Activated naive CD4-positive, alpha-beta T cell treated with anti-CD3 and anti-CD28 coated beads, Interleukin-2, amount 50 U/mL, for 24 hours (primary cell): ENCODE measurements around the gene SNAP47.

Experiments used
- H3K27ac Mint-ChIP-seq: one replicate; pipeline ENCODE4 v1.8.0; 2021; ENCODE audit warnings: mild to moderate bottlenecking, mixed read lengths
- H3K27me3 Mint-ChIP-seq: one replicate; pipeline ENCODE4 v1.8.0; 2021; ENCODE audit warnings: mixed read lengths
- H3K36me3 Mint-ChIP-seq: one replicate; pipeline ENCODE4 v1.8.0; 2021; ENCODE audit warnings: mixed read lengths
- H3K4me1 Mint-ChIP-seq: one replicate; pipeline ENCODE4 v1.8.0; 2021; ENCODE audit warnings: mixed read lengths
- H3K4me3 Mint-ChIP-seq: one replicate; pipeline ENCODE4 v1.8.0; 2021; ENCODE audit warnings: mild to moderate bottlenecking, mixed read lengths
- H3K9me3 Mint-ChIP-seq: one replicate; pipeline ENCODE4 v1.8.0; 2021; ENCODE audit warnings: mixed read lengths

Gene SNAP47

GRCh38 chr1:227756172-227756959, 21.1 kb downstream of the SNAP47 start:
- Mint-ChIP-seq H3K4me1 (peaks cover 29% of the 10 kb centered on the region), H3K36me3 (peaks cover 10% of the 10 kb centered on the region), H3K4me3 (no peak overlapping the region), H3K9me3 (no peaks in the 10 kb centered on the region), H3K27ac (no peak overlapping the region), H3K27me3 (no peaks in the 10 kb centered on the region)

DNA sequence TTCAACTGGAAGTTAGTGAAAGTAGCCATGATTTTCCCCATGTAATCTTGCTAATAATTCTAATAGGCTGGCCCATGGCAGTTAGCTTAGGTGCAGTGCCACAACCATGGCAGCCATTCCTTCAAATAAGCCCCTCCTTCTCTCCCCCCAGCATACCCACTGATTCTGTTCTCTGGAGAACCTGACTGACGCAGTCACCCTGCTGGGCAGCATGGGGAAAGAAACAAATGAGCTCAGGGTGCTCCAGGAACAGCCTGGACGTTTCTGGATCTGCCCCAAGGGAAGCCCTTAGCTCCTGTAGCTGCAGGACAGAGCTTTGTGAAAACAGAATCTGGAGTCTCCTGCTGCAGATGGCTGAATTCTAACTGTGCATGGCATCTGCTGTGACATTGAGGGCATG, 22.5 kb downstream of the SNAP47 start:
- H3K27ac Mint-ChIP-seq: no peak overlapping the region
- H3K36me3 Mint-ChIP-seq: peaks cover 9% of the 10 kb centered on the region
- no peak overlapping the region for H3K4me3 Mint-ChIP-seq
- no peaks in the 10 kb centered on the region for H3K9me3 Mint-ChIP-seq
- H3K4me1 Mint-ChIP-seq: peaks cover 37% of the 10 kb centered on the region
- no peaks in the 10 kb centered on the region for H3K27me3 Mint-ChIP-seq

DNA sequence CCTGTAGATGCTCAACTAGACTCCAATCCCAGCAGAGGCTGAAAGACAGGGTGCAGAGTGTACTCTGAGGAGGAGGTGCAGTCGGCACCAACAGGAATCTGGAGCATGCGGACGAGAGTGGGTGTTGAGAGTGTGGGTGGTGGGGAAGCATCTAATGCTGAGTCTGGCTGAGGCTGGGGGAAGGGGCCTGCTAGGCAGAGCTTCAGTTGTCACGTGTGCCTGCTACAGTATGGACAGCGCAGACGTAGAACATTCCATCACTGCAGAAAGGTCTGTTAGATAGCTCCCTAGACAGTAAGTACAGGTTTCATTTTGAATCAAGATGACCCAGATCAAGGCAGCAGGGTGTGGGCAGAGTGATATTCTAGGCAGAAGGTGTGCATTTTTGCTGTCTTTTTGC, 23.1 kb downstream of the SNAP47 start:
- Mint-ChIP-seq H3K27ac (no peak overlapping the region), H3K36me3 (peaks cover 9% of the 10 kb centered on the region), H3K4me1 (peaks cover 42% of the 10 kb centered on the region), H3K9me3 (no peaks in the 10 kb centered on the region), H3K27me3 (no peaks in the 10 kb centered on the region), H3K4me3 (no peak overlapping the region)

DNA sequence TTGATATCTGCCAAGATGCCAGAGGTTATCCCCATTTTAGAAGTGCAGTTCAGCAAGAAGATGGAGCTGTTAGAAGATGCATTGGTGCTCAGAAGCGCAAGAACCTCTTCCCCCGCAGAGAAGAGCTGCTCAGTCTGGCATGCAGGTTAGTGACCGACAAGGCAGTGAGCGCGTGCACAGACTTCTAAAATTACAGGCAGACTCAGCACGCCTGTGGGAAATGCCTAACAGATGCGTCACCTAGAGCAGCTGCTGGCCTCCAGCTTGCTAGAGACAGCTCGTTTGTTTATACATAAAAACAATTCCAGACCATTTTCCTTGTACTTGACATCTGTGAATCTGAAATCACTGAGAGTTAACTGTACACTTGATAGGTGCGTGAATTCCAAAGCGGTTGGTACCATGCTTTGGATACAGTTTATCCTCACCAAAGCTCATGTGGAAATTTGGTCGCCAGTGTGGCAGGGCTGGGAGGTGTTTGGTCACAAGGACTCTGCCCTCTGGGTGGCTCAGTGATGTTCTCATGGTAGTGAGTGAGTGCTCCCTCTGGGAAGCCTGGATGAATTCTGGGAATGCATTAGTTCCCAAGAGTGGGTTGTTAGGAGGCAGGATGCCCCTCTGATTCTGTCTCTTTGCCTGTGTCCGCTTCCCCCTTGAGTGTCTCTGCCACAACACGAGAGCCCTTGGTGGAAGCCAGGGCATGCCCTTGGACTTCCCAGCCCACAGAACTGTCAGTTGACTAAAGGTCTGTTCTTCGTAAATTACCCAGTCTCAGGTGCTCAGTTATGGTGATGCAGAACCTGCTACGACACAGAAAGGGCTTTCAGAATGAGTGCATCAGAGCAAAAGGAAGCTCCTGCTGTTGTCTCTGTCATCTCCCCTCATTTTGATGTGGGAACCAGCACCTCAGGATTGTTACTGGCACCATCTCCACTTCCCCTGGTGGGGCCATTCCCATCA, 24.4 kb downstream of the SNAP47 start:
- H3K4me1 Mint-ChIP-seq: peaks cover 46% of the 10 kb centered on the region
- H3K9me3 Mint-ChIP-seq: no peaks in the 10 kb centered on the region
- H3K27ac Mint-ChIP-seq: no peak overlapping the region
- no peaks in the 10 kb centered on the region for H3K27me3 Mint-ChIP-seq
- no peak overlapping the region for H3K4me3 Mint-ChIP-seq
- peaks cover 9% of the 10 kb centered on the region for H3K36me3 Mint-ChIP-seq

GRCh38 chr1:227760377-227760776, 25.1 kb downstream of the SNAP47 start:
- Mint-ChIP-seq H3K9me3 (no peaks in the 10 kb centered on the region), H3K27me3 (no peaks in the 10 kb centered on the region), H3K36me3 (peaks cover 9% of the 10 kb centered on the region), H3K4me1 (peaks cover 53% of the 10 kb centered on the region), H3K27ac (no peak overlapping the region), H3K4me3 (no peak overlapping the region)

DNA sequence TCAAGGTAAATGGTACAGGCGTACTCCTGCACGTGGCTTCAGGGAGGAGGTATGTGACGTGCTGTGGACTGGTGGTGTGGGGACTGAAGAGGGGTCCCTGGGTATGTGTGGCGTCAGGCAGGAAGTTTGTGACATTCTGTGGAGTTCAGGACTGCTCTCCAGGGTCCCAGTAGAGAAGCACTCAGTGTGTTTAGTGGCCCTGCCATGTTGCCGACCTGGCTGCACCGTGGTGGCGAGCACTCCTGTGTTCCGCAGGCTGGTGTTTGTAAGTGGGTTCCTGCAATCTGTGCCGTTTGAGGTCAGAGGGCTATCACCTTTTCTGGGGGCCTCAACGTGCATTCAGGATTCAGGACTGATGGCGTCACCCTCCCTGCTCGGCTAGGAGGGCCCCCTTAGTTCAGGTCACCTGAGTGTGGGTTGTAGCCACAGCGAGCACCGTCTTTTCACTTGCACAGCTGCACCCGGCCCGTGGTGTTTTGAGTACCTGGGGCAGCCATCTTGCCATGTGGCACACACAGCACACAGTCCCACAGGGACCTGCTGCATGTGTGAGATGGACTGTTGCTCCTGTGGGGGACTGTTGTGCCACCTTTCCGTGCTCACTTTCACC, 26.5 kb downstream of the SNAP47 start:
- no peaks in the 10 kb centered on the region for H3K9me3 Mint-ChIP-seq
- no peak overlapping the region for H3K4me3 Mint-ChIP-seq
- H3K27ac Mint-ChIP-seq: peak overlapping the region; percentile 46
- H3K27me3 Mint-ChIP-seq: no peaks in the 10 kb centered on the region
- H3K36me3 Mint-ChIP-seq: peaks cover 6% of the 10 kb centered on the region
- peaks cover 62% of the 10 kb centered on the region for H3K4me1 Mint-ChIP-seq

DNA sequence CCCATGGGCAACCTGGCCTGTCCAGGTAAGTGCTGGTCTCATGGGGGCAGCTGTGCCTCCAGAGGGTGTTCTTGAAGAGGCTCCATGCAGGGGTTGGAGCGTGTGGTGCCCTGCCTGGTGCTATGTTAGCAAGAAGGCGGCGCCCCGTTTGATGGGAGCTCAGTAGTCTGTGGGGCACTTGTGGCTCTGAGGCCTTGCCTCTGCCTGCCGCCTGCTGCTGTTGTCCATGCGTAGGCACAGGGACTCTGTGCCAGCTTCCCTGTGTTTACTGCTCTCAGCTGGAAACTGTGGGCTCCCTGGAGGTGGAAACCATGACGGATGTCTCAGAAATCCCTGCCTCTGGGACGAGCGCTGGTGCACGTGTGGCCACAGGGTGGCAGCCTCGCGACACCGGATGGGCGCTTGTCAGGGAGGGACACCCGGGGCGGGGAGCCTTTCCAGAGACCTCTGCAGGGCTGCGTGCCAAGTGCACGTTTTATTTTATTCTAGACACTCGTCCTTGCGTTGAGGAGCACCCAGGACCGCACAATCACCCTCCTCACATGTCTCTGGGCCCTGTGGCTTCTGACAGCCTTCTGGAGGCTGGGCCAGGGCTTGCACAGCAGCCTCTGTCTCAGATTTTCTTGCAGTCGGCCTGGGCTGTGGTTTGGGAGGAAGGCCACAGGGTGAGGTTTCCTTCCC, 27.1 kb downstream of the SNAP47 start:
- H3K36me3 Mint-ChIP-seq: peaks cover 6% of the 10 kb centered on the region
- H3K4me1 Mint-ChIP-seq: peaks cover 69% of the 10 kb centered on the region
- peak overlapping the region; percentile 30 for H3K4me3 Mint-ChIP-seq
- no peaks in the 10 kb centered on the region for H3K27me3 Mint-ChIP-seq
- H3K27ac Mint-ChIP-seq: no peak overlapping the region
- no peaks in the 10 kb centered on the region for H3K9me3 Mint-ChIP-seq

- H3K4me3 Mint-ChIP-seq: no peak overlapping the region
- no peaks in the 10 kb centered on the region for H3K9me3 Mint-ChIP-seq
- no peaks in the 10 kb centered on the region for H3K27me3 Mint-ChIP-seq
- H3K36me3 Mint-ChIP-seq: peaks cover 11% of the 10 kb centered on the region
- H3K4me1 Mint-ChIP-seq: peaks cover 74% of the 10 kb centered on the region
- no peak overlapping the region for H3K27ac Mint-ChIP-seq
Observed at GRCh38 chr1:227763246-227764018, 28.2 kb downstream of the SNAP47 start.

DNA sequence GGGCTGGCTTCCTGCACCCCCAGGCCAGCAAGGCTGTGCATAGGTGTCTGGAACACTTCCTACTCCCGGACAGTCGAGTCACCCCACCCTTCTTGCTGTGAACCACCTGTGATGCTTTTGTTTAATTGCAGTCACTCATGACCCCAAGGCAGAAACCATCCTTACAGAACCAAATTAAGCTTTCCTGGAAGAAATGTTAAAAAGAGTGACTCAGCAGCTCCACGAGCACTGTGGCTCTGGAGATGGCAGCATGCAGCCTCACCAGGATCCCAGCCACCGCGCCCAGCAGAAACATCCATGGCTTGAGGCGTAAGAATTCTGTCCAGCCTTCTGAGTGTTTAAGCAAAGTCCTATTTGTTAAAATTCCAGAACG, 28.8 kb downstream of the SNAP47 start:
- Mint-ChIP-seq H3K27ac (no peak overlapping the region), H3K9me3 (no peaks in the 10 kb centered on the region), H3K36me3 (peaks cover 15% of the 10 kb centered on the region), H3K4me3 (no peak overlapping the region), H3K27me3 (no peaks in the 10 kb centered on the region), H3K4me1 (peaks cover 77% of the 10 kb centered on the region)

- peaks cover 15% of the 10 kb centered on the region for H3K36me3 Mint-ChIP-seq
- H3K27ac Mint-ChIP-seq: no peak overlapping the region
- no peak overlapping the region for H3K4me3 Mint-ChIP-seq
Observed at GRCh38 chr1:227765261-227766014, 30.2 kb downstream of the SNAP47 start.

GRCh38 chr1:227766015-227766634, 30.9 kb downstream of the SNAP47 start:
- H3K27ac Mint-ChIP-seq: no peak overlapping the region

More at GRCh38 chr1:227765261-227766014, 30.2 kb downstream of the SNAP47 start:
- no peaks in the 10 kb centered on the region for H3K27me3 Mint-ChIP-seq
- H3K9me3 Mint-ChIP-seq: no peaks in the 10 kb centered on the region
- H3K4me1 Mint-ChIP-seq: peaks cover 77% of the 10 kb centered on the region

DNA sequence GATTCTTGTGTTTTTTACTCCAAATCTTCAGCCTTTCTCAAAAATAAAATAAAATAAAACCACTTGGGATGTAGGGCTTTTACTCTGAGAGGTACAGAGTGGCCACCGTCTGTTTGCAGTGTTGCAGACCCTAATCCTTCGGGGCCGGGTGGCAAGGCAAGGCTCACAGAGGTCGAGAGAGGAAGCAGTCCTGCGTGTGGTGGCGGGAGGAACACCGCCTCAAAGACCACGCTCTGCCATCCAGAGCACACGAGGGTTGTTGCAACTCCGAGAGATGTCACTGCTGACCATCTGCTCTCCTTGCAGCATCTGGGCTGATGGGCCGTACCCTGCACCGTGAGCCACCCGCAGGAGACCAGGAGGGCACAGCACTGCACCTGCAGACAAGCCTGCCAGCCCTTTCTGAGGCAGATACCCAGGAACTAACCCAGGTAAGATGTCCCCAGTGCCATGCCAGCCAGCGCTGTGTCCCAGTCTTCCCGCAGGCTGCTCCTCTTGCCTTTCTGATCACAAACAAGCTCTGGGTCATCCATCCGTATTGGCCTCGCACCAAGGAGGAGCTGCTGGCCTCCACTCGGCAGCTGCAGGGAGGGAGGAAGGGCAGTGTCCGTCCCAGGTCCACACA, 31.5 kb downstream of the SNAP47 start:
- H3K27ac Mint-ChIP-seq: no peak overlapping the region
- H3K36me3 Mint-ChIP-seq: peaks cover 11% of the 10 kb centered on the region
- H3K9me3 Mint-ChIP-seq: no peaks in the 10 kb centered on the region
- peaks cover 64% of the 10 kb centered on the region for H3K4me1 Mint-ChIP-seq
- H3K4me3 Mint-ChIP-seq: peak overlapping the region; percentile 33
- no peaks in the 10 kb centered on the region for H3K27me3 Mint-ChIP-seq

More at GRCh38 chr1:227766015-227766634, 30.9 kb downstream of the SNAP47 start:
- H3K4me3 Mint-ChIP-seq: peak overlapping the region; percentile 33
- peaks cover 14% of the 10 kb centered on the region for H3K36me3 Mint-ChIP-seq
- no peaks in the 10 kb centered on the region for H3K27me3 Mint-ChIP-seq
- H3K9me3 Mint-ChIP-seq: no peaks in the 10 kb centered on the region
- H3K4me1 Mint-ChIP-seq: peaks cover 70% of the 10 kb centered on the region

GRCh38 chr1:227767401-227768124, 32.3 kb downstream of the SNAP47 start:
- Mint-ChIP-seq H3K4me3 (no peak overlapping the region), H3K36me3 (peaks cover 11% of the 10 kb centered on the region), H3K9me3 (no peaks in the 10 kb centered on the region), H3K4me1 (peaks cover 60% of the 10 kb centered on the region), H3K27me3 (no peaks in the 10 kb centered on the region), H3K27ac (no peak overlapping the region)
